HUES48 (cell line): Measurements from ENCODE around the gene SEPTIN3.
A peak's percentile ranks its signal among the peaks of the same experiment; 100 is the strongest.

Experiments
- H3K27ac ChIP-seq: one replicate; pipeline ENCODE4 v1.7.0; 2013; ENCODE audit warnings: low read depth, low read length, inconsistent platforms
- H3K27me3 ChIP-seq: 2 replicates; pipeline ENCODE4 v1.6.1; 2013; ENCODE audit warnings: mild to moderate bottlenecking, low read length; ENCODE audit not compliant: control insufficient read depth, insufficient read depth
- H3K36me3 ChIP-seq: 2 replicates; pipeline ENCODE4 v1.6.1; 2013; ENCODE audit warnings: low read length; ENCODE audit not compliant: control insufficient read depth, insufficient read depth
- H3K4me1 ChIP-seq: 2 replicates; pipeline ENCODE4 v1.6.1; 2013; ENCODE audit warnings: mild to moderate bottlenecking, low read length; ENCODE audit not compliant: control insufficient read depth, insufficient read depth
- H3K4me3 ChIP-seq: 2 replicates; pipeline ENCODE4 v1.5.1; 2013; ENCODE audit warnings: mild to moderate bottlenecking, low read depth, low read length
- H3K9ac ChIP-seq: 2 replicates; pipeline ENCODE4 v1.6.1; 2013; ENCODE audit warnings: mild to moderate bottlenecking, low read depth, low read length, moderate library complexity
- H3K9me3 ChIP-seq: 2 replicates; pipeline ENCODE4 v1.6.1; 2013; ENCODE audit warnings: low read length; ENCODE audit not compliant: control insufficient read depth, insufficient read depth

The SEPTIN3 gene

GRCh38 chr22:41966225-41966606, 3.0 kb upstream of the SEPTIN3 start:
- Histone ChIP-seq H3K9me3 (no peaks in the 10 kb centered on the region), H3K27ac (no peak overlapping the region), H3K9ac (no peak overlapping the region), H3K36me3 (no peaks in the 10 kb centered on the region), H3K4me3 (no peak overlapping the region), H3K27me3 (no peaks in the 10 kb centered on the region), H3K4me1 (peaks cover 9% of the 10 kb centered on the region)

GRCh38 chr22:41966607-41967240, 2.5 kb upstream of the SEPTIN3 start:
- Histone ChIP-seq H3K9ac (no peak overlapping the region), H3K27ac (no peak overlapping the region), H3K4me3 (no peak overlapping the region), H3K4me1 (peaks cover 9% of the 10 kb centered on the region), H3K27me3 (no peaks in the 10 kb centered on the region), H3K9me3 (no peaks in the 10 kb centered on the region), H3K36me3 (no peaks in the 10 kb centered on the region)

- H3K9me3 ChIP-seq = no peaks in the 10 kb centered on the region
- no peak overlapping the region for H3K27ac ChIP-seq
- no peaks in the 10 kb centered on the region for H3K36me3 ChIP-seq
- H3K9ac ChIP-seq = no peak overlapping the region
- no peaks in the 10 kb centered on the region for H3K27me3 ChIP-seq
- peaks cover 9% of the 10 kb centered on the region for H3K4me1 ChIP-seq
- no peak overlapping the region for H3K4me3 ChIP-seq
Observed at GRCh38 chr22:41968601-41969000, 642 bp upstream of the SEPTIN3 start.

- 0 out of 2 replicates have a peak, but pooled peaks cover 3% of the 10 kb centered on the region for H3K4me1 ChIP-seq
- no peaks in the 10 kb centered on the region for H3K9me3 ChIP-seq
- H3K27me3 ChIP-seq = peaks cover 10% of the 10 kb centered on the region
- no peak overlapping the region for H3K9ac ChIP-seq
- H3K27ac ChIP-seq = no peak overlapping the region
- no peak overlapping the region for H3K4me3 ChIP-seq
- no peaks in the 10 kb centered on the region for H3K36me3 ChIP-seq
Observed at GRCh38 chr22:41970601-41971000, 1.4 kb downstream of the SEPTIN3 start.

- H3K9me3 ChIP-seq = no peaks in the 10 kb centered on the region
- no peak overlapping the region for H3K4me3 ChIP-seq
- H3K4me1 ChIP-seq = peaks cover 6% of the 10 kb centered on the region; the same call in 1 of the 2 replicates
- H3K36me3 ChIP-seq = no peaks in the 10 kb centered on the region
- H3K27me3 ChIP-seq = peaks cover 18% of the 10 kb centered on the region
- no peak overlapping the region for H3K9ac ChIP-seq
- H3K27ac ChIP-seq = no peak overlapping the region
Observed at GRCh38 chr22:41971431-41971830, 2.2 kb downstream of the SEPTIN3 start.

- H3K27me3 ChIP-seq = peaks cover 27% of the 10 kb centered on the region
- peaks cover 16% of the 10 kb centered on the region for H3K4me1 ChIP-seq
- H3K4me3 ChIP-seq = no peak overlapping the region
- no peak overlapping the region for H3K9ac ChIP-seq
- no peaks in the 10 kb centered on the region for H3K36me3 ChIP-seq
- H3K9me3 ChIP-seq = no peaks in the 10 kb centered on the region
- no peak overlapping the region for H3K27ac ChIP-seq
Observed at GRCh38 chr22:41974691-41975290, 5.5 kb downstream of the SEPTIN3 start.

DNA sequence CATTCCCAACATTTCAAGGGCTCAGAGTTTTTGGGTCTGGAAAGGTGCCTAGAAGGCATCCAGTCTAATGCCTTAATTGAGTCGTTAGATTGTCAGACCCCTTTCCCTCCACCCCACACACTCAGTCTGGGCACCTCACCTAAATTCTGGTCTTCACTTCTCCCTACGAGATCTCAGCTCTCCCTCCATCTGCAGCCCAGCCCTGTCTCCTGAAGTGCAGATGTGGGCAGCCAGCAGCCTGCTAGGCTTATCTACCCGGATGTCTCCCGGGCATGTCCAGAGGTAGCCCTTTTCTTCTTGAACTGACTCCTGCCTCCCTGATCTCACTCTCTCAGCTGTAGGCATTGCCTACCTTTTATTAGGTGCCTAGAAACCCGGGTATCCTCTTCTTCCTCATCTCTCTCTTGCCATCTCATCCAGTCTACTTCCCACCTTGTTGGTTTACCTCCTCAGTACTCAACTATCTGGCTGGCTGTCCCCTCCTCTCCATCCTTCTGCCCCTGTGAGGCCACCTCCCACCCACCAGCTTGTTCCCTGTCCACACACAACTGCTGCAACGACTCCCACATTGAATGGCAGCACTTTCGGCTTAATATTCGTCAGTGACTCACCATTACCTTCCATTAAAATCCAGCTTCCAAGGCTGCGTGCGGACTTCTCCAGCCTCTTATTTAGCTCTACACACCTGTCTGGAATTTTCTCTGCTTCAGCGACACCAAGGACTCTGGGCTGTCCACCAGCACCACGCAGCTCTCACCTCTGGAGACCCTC, 6.2 kb downstream of the SEPTIN3 start:
- Histone ChIP-seq H3K9me3 (no peaks in the 10 kb centered on the region), H3K36me3 (no peaks in the 10 kb centered on the region), H3K4me3 (no peak overlapping the region), H3K27me3 (peaks cover 27% of the 10 kb centered on the region), H3K27ac (no peak overlapping the region), H3K4me1 (peaks cover 16% of the 10 kb centered on the region), H3K9ac (no peak overlapping the region)

GRCh38 chr22:41976070-41976901, 7.0 kb downstream of the SEPTIN3 start:
- Histone ChIP-seq H3K27me3 (peaks cover 27% of the 10 kb centered on the region), H3K27ac (no peak overlapping the region), H3K4me3 (peak overlapping the region; percentile 74), H3K9me3 (no peaks in the 10 kb centered on the region), H3K9ac (no peak overlapping the region), H3K4me1 (peaks cover 16% of the 10 kb centered on the region), H3K36me3 (no peaks in the 10 kb centered on the region)

GRCh38 chr22:41976961-41977566, 7.8 kb downstream of the SEPTIN3 start:
- Histone ChIP-seq H3K9me3 (no peaks in the 10 kb centered on the region), H3K36me3 (no peaks in the 10 kb centered on the region), H3K27ac (no peak overlapping the region), H3K4me1 (peaks cover 16% of the 10 kb centered on the region), H3K27me3 (peaks cover 27% of the 10 kb centered on the region), H3K4me3 (peak overlapping the region; percentile 74), H3K9ac (peak overlapping the region; percentile 64; the same call in 1 of the 2 replicates)

DNA sequence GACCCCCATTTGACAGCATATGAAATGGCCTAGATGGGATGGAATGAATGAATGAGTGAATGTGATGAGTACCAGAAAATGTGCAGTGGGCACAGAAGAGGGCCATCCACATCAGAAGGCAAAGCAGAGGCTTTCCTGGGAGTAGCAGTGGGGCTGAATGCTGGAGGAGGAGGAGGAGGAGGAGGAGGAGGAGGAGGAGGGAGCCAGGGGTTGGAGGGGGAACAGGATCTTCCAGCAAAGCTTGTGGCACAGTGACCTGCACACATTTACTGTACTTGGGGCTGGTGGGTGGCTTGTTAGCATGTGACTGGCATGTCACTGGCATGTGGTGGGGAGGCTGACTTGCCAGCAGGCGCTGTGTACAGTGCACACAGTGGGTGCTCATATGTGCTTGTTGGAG, 9.5 kb downstream of the SEPTIN3 start:
- Histone ChIP-seq H3K9ac (no peak overlapping the region), H3K4me1 (peaks cover 16% of the 10 kb centered on the region)

More for the DNA sequence above, 9.5 kb downstream of the SEPTIN3 start:
- Histone ChIP-seq H3K36me3 (no peaks in the 10 kb centered on the region), H3K4me3 (no peak overlapping the region), H3K9me3 (no peaks in the 10 kb centered on the region), H3K27me3 (peaks cover 27% of the 10 kb centered on the region), H3K27ac (no peak overlapping the region)
